Gastroesophageal sphincter (tissue), 4 donors: ENCODE results near the gene CFL1. TPM values are rescaled to one million over a fixed set of nuclear protein-coding genes. Genes with fewer than 3 reads are reported as not detected.

Source experiments
- ATAC-seq: fragments of 150-250 bp; one replicate; pipeline ENCODE4 v1.9.1; 2016; ENCODE audit warnings: mild to moderate bottlenecking, moderate library complexity
- H3K27ac ChIP-seq, 4 donors: fragments of 200-600 bp; sonication (generic) in 3 of 4; 1 replicate in 3 of 4; 2 replicates in 1 of 4; pipeline ENCODE4 v1.5.1; 2016 to 2019
- H3K27me3 ChIP-seq: fragments of 200-600 bp; sonication (generic); one replicate; pipeline ENCODE4 v1.5.1; 2019
- H3K36me3 ChIP-seq, 2 donors: fragments of 200-600 bp; sonication (generic); one replicate each; pipeline ENCODE4 v1.5.1; 2019; ENCODE audit warnings: control low read depth in 1 of 2
- H3K4me1 ChIP-seq, 3 donors: fragments of 200-600 bp; sonication (generic); 1 replicate in 2 of 3; 2 replicates in 1 of 3; pipeline ENCODE4 v1.5.1; 2016 to 2019; ENCODE audit warnings: control low read depth in 2 of 3
- H3K4me3 ChIP-seq, 2 donors: fragments of 200-600 bp; sonication (generic); one replicate each; pipeline ENCODE4 v1.5.1; 2019; ENCODE audit warnings: mild to moderate bottlenecking in 1 of 2, moderate library complexity in 1 of 2
- H3K9me3 ChIP-seq, 3 donors: fragments of 200-600 bp; sonication (generic); one replicate each; pipeline ENCODE4 v1.5.1; 2017 to 2019; ENCODE audit warnings: control low read depth in 2 of 3
- CTCF ChIP-seq, 4 experiments: fragments of 200-600 bp in 2 of 4; fragments of 450-650 bp in 2 of 4; sonication (generic) in 1 of 4; IDR thresholded peaks; one replicate each; pipeline ENCODE4 v1.5.1; 2017 to 2019; ENCODE audit warnings: antibody characterized with exemption in 4 of 4, mild to moderate bottlenecking in 2 of 4, moderate library complexity in 2 of 4
- EP300 ChIP-seq: sonication (generic); formaldehyde crosslinking; IDR thresholded peaks from one replicate; pipeline ENCODE4 v1.6.1; 2017; ENCODE audit warnings: antibody characterized with exemption, mild to moderate bottlenecking
- POLR2A ChIP-seq, 2 donors: fragments of 450-650 bp; IDR thresholded peaks; one replicate each; pipeline ENCODE4 v1.6.1; 2017; ENCODE audit warnings: antibody characterized with exemption in 2 of 2, mild to moderate bottlenecking in 2 of 2, moderate library complexity in 1 of 2
- POLR2AphosphoS5 ChIP-seq: sonication (generic); formaldehyde crosslinking; IDR thresholded peaks from one replicate; pipeline ENCODE4 v1.6.1; 2017; ENCODE audit warnings: antibody characterized with exemption
- WGBS, 2 donors: methylation state at CpG; one replicate each; pipeline ENCODE4 v1.1.5; 2018; ENCODE audit warnings: low coverage in 1 of 2; 5-methylcytosine and 5-hydroxymethylcytosine counted together
- total RNA-seq, 4 donors: library from RNA; depleted of rRNA; stranded (reverse); fragments of >200 nt; gene quantifications; one replicate each; pipeline ENCODE4 v1.1.0, GENCODE V29; 2016

CFL1 gene
- total RNA-seq, 4 donors from 2014 or later = 559 to 895 (median 639) TPM

GRCh38 chr11:65867284-65868071 is 9.5 kb upstream of the CFL1 start:
- ATAC-seq = no peak
- TF ChIP-seq EP300 (no peak), POLR2AphosphoS5 (no peak), CTCF (IDR thresholded peaks at IDR 0.05) (no peak), POLR2A (IDR thresholded peaks at IDR 0.05) (no peak)
- Histone ChIP-seq H3K27me3 (no peaks in the 10 kb centered on the region), H3K36me3 (peaks cover 0 to 84% of the 10 kb centered on the region in 2 donors), H3K4me3 (no peak overlapping the region), H3K4me1 (peaks cover 0 to 73% (median 17%) of the 10 kb centered on the region in 3 donors), H3K27ac (peak overlapping the region in 3 of 4 donors; percentile 12 to 98 (median 42)), H3K9me3 (no peaks in the 10 kb centered on the region)
- WGBS, 2 donors = 50 to 72% methylated on average over 4 to 14 of the region's 29 CpGs

- Histone ChIP-seq H3K27ac (peak overlapping the region in 2 of 4 donors; percentile 20 to 98), H3K4me1 (peaks cover 0 to 73% (median 21%) of the 10 kb centered on the region in 3 donors), H3K36me3 (peaks cover 0 to 92% of the 10 kb centered on the region in 2 donors), H3K9me3 (no peaks in the 10 kb centered on the region), H3K27me3 (no peaks in the 10 kb centered on the region), H3K4me3 (no peak overlapping the region)
- no peak for TF ChIP-seq POLR2AphosphoS5
- TF ChIP-seq POLR2A (IDR thresholded peaks at IDR 0.05) = no peak
- TF ChIP-seq CTCF (IDR thresholded peaks at IDR 0.05) = no peak
- TF ChIP-seq EP300 = no peak
- WGBS, 2 donors = 59 to 71% methylated on average over 4 to 5 of the region's 21 CpGs
- no peak for ATAC-seq
These were observed 8.7 kb upstream of the CFL1 start for GRCh38 chr11:65866509-65867283.

GRCh38 chr11:65865550-65866172 is 7.7 kb upstream of the CFL1 start:
- Histone ChIP-seq H3K27me3 (no peaks in the 10 kb centered on the region), H3K4me1 (peaks cover 0 to 72% (median 18%) of the 10 kb centered on the region in 3 donors), H3K4me3 (no peak overlapping the region), H3K36me3 (peaks cover 0 to 89% of the 10 kb centered on the region in 2 donors), H3K9me3 (no peaks in the 10 kb centered on the region), H3K27ac (peak overlapping the region in 1 of 4 donors; percentile 19)
- ATAC-seq = no peak
- WGBS, 2 donors = 57% methylated on average over 1 of the region's 9 CpGs; no CpG with 5 or more reads in 1 of the 2 donors
- TF ChIP-seq POLR2A (IDR thresholded peaks at IDR 0.05) (no peak), POLR2AphosphoS5 (no peak), CTCF (IDR thresholded peaks at IDR 0.05) (no peak), EP300 (no peak)

GRCh38 chr11:65864706-65865471 is 6.9 kb upstream of the CFL1 start:
- 67 to 100% methylated on average over 2 of the region's 18 CpGs for WGBS, 2 donors
- no peak overlapping the region for H3K4me3 ChIP-seq
- ATAC-seq = no peak
- peak overlapping the region in 1 of 4 donors; percentile 19 for H3K27ac ChIP-seq
- no peaks in the 10 kb centered on the region for H3K9me3 ChIP-seq
- H3K4me1 ChIP-seq = peaks cover 0 to 66% (median 15%) of the 10 kb centered on the region in 3 donors
- H3K36me3 ChIP-seq = peaks cover 0 to 83% of the 10 kb centered on the region in 2 donors
- TF ChIP-seq POLR2A (IDR thresholded peaks at IDR 0.05) (no peak), EP300 (no peak), CTCF (IDR thresholded peaks at IDR 0.05) (no peak), POLR2AphosphoS5 (no peak)
- no peaks in the 10 kb centered on the region for H3K27me3 ChIP-seq
